Body of pancreas (tissue), 4 donors: ENCODE data around the gene PCNT.

ENCODE experiments used
- CTCF ChIP-seq, 7 experiments: fragments of 450-650 bp in 4 of 7; fragments of 200-600 bp in 3 of 7; sonication (generic) in 3 of 7; IDR thresholded peaks; one replicate each; pipeline ENCODE4 v1.5.1; 2016 to 2019; ENCODE audit warnings: antibody characterized with exemption in 7 of 7
- POLR2A ChIP-seq, 3 donors: fragments of 450-650 bp; IDR thresholded peaks; one replicate each; pipeline ENCODE4 v1.6.1; 2016; ENCODE audit warnings: antibody characterized with exemption in 3 of 3, mild to moderate bottlenecking in 2 of 3

- TF ChIP-seq CTCF (IDR thresholded peaks at IDR 0.05) (no peak), POLR2A (IDR thresholded peaks at IDR 0.05) (no peak)
Observed at GRCh38 chr21:46427516-46427915, 103.6 kb downstream of the PCNT start.
